ENCODE results near the gene RHNO1. TPM values are rescaled to one million over a fixed set of nuclear protein-coding genes. Genes with fewer than 3 reads are reported as not detected.

Gene RHNO1
- total and polyA plus RNA-seq, 2 of the 13 experiments (the other 11 are each of a cell fraction or from before 2014, with no cell fraction given), result 27.2 to 49.6 TPM

GRCh38 chr12:2890388-2891239 lies 13.6 kb downstream of the RHNO1 start, which contains the start of gene TULP3 (continued):
- TF ChIP-seq, protein P1, sequence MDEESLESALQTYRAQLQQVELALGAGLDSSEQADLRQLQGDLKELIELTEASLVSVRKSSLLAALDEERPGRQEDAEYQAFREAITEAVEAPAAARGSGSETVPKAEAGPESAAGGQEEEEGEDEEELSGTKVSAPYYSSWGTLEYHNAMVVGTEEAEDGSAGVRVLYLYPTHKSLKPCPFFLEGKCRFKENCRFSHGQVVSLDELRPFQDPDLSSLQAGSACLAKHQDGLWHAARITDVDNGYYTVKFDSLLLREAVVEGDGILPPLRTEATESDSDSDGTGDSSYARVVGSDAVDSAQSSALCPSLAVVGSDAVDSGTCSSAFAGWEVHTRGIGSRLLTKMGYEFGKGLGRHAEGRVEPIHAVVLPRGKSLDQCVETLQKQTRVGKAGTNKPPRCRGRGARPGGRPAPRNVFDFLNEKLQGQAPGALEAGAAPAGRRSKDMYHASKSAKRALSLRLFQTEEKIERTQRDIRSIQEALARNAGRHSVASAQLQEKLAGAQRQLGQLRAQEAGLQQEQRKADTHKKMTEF (CRISPR knock-in tag; IDR thresholded peaks at IDR 0.05), result peak; percentile 57; the same call in 1 of the 2 replicates
- TF ChIP-seq TBL1XR1 (IDR thresholded peaks at IDR 0.05; ENCODE audit: borderline replicate concordance, low read length, partially characterized antibody) (no peak), NFYC (CRISPR knock-in tag; IDR thresholded peaks at IDR 0.05) (peak; percentile 98), ZNF30 (CRISPR knock-in tag; IDR thresholded peaks at IDR 0.05) (peak; percentile 91; the same call in 1 of the 2 replicates), RXRB (CRISPR knock-in tag; IDR thresholded peaks at IDR 0.05; ENCODE audit: borderline replicate concordance) (0 out of 2 replicates have a peak, but pooled peaks have one; percentile 38), MXI1 (IDR thresholded peaks at IDR 0.05; ENCODE audit: borderline replicate concordance, low read depth, low read length) (peak; percentile 98), THAP11 (CRISPR knock-in tag; IDR thresholded peaks at IDR 0.05) (peak; percentile 77), ZNF12 (CRISPR knock-in tag; IDR thresholded peaks at IDR 0.05) (0 out of 2 replicates have a peak, but pooled peaks have one; percentile 6), ELF3 (CRISPR knock-in tag; IDR thresholded peaks at IDR 0.05) (no peak; the same call in 1 of the 2 replicates), GRHL1 (CRISPR knock-in tag; conservative IDR thresholded peaks at IDR 0.05) (no peak), POLR2AphosphoS5 (IDR thresholded peaks at IDR 0.05; ENCODE audit: low read depth, low read length) (peak; percentile 70), ZBTB2 (CRISPR knock-in tag; IDR thresholded peaks at IDR 0.05; ENCODE audit: low read depth) (peak; percentile 51; the same call in 1 of the 2 replicates), RFX5 (IDR thresholded peaks at IDR 0.05; ENCODE audit: low read depth, low read length) (peak; percentile 86), TFDP1 (CRISPR knock-in tag; IDR thresholded peaks at IDR 0.05; ENCODE audit: borderline replicate concordance) (peak; percentile 95), MIER2 (CRISPR knock-in tag; IDR thresholded peaks at IDR 0.05) (peak; percentile 11; the same call in 1 of the 2 replicates), TRAFD1 (CRISPR knock-in tag; IDR thresholded peaks at IDR 0.05; ENCODE audit: borderline replicate concordance) (peak; percentile 86; the same call in 1 of the 2 replicates), HNRNPK (IDR thresholded peaks at IDR 0.05; ENCODE audit: low read depth, low read length, poor library complexity, severe bottlenecking) (no peak), PHF20 (CRISPR knock-in tag; IDR thresholded peaks at IDR 0.05) (peak; percentile 44; the same call in 1 of the 2 replicates), PRMT3 (CRISPR knock-in tag; IDR thresholded peaks at IDR 0.05; ENCODE audit: borderline replicate concordance, low read depth) (no peak), MYC (CRISPR knock-in tag; IDR thresholded peaks at IDR 0.05; ENCODE audit: borderline replicate concordance) (peak; percentile 80), MXD4 (CRISPR knock-in tag; IDR thresholded peaks at IDR 0.05) (peak; percentile 96)
